IPS-15b (cell line): ENCODE results near the gene HARBI1.

Experiments used
- H3K27me3 ChIP-seq: one replicate; pipeline ENCODE4 v1.6.1; 2013; ENCODE audit warnings: low read length; ENCODE audit not compliant: control insufficient read depth, insufficient read depth
- H3K36me3 ChIP-seq: one replicate; pipeline ENCODE4 v1.6.1; 2013; ENCODE audit warnings: low read length; ENCODE audit not compliant: control insufficient read depth, insufficient read depth
- H3K4me1 ChIP-seq: one replicate; pipeline ENCODE4 v1.6.1; 2013; ENCODE audit warnings: mild to moderate bottlenecking, low read length; ENCODE audit not compliant: control insufficient read depth, insufficient read depth
- H3K4me3 ChIP-seq: one replicate; pipeline ENCODE4 v1.5.1; 2013; ENCODE audit warnings: low read depth, low read length
- H3K9ac ChIP-seq: one replicate; pipeline ENCODE4 v1.6.1; 2013; ENCODE audit warnings: low read depth, mild to moderate bottlenecking, low read length
- H3K9me3 ChIP-seq: one replicate; pipeline ENCODE4 v1.6.1; 2013; ENCODE audit warnings: mild to moderate bottlenecking, low read length; ENCODE audit not compliant: control insufficient read depth, insufficient read depth

Gene HARBI1

GRCh38 chr11:46604796-46605195 lies 12.2 kb downstream of the HARBI1 start:
- Histone ChIP-seq H3K9me3 (no peaks in the 10 kb centered on the region), H3K36me3 (no peaks in the 10 kb centered on the region), H3K9ac (no peak overlapping the region), H3K4me3 (no peak overlapping the region), H3K4me1 (no peaks in the 10 kb centered on the region), H3K27me3 (no peaks in the 10 kb centered on the region)

GRCh38 chr11:46603704-46604308 lies 13.2 kb downstream of the HARBI1 start:
- no peak overlapping the region for H3K4me3 ChIP-seq
- H3K9me3 ChIP-seq: no peaks in the 10 kb centered on the region
- no peaks in the 10 kb centered on the region for H3K4me1 ChIP-seq
- H3K36me3 ChIP-seq: no peaks in the 10 kb centered on the region
- H3K27me3 ChIP-seq: no peaks in the 10 kb centered on the region
- H3K9ac ChIP-seq: no peak overlapping the region

GRCh38 chr11:46601129-46601528 lies 15.9 kb downstream of the HARBI1 start:
- Histone ChIP-seq H3K36me3 (no peaks in the 10 kb centered on the region), H3K4me3 (no peak overlapping the region), H3K27me3 (no peaks in the 10 kb centered on the region), H3K9me3 (no peaks in the 10 kb centered on the region), H3K9ac (no peak overlapping the region), H3K4me1 (no peaks in the 10 kb centered on the region)

DNA sequence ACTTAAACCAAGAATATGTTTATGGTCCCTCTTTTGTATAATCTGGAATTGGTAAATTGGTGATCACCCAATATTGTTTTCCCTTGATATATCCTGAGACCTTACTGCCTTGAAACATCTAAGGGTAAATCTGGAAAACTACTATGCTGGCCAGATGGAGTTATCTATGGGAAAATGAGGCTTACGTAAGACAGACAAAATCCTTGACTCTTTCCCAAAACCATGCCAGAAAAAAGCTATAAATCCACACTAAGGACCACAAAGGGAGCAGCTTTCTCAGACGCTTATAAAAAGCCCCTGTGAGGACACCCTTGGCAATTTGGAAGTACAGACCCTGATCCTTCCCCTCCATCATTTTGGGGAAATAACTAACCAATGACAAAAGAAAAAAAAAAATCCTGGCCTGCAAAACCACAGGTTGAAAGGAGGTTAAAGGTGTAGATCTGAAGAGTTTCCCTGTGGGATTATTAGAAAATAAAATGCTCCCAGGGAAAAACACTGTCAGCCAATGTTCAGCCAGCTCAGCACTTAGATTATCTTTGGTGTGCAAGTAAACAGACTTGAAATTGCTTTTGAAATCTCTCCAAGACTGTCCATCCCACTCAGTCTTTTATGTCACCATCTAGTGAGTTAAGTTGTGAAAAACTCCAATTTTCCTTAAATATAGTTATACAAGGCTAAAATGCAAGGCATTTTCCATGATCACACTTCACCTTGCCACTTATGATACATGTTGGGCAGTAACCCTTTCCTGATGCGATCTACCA lies 16.6 kb downstream of the HARBI1 start:
- no peaks in the 10 kb centered on the region for H3K4me1 ChIP-seq
- H3K27me3 ChIP-seq: no peaks in the 10 kb centered on the region
- H3K9me3 ChIP-seq: no peaks in the 10 kb centered on the region
- no peak overlapping the region for H3K4me3 ChIP-seq
- no peak overlapping the region for H3K9ac ChIP-seq
- H3K36me3 ChIP-seq: no peaks in the 10 kb centered on the region

DNA sequence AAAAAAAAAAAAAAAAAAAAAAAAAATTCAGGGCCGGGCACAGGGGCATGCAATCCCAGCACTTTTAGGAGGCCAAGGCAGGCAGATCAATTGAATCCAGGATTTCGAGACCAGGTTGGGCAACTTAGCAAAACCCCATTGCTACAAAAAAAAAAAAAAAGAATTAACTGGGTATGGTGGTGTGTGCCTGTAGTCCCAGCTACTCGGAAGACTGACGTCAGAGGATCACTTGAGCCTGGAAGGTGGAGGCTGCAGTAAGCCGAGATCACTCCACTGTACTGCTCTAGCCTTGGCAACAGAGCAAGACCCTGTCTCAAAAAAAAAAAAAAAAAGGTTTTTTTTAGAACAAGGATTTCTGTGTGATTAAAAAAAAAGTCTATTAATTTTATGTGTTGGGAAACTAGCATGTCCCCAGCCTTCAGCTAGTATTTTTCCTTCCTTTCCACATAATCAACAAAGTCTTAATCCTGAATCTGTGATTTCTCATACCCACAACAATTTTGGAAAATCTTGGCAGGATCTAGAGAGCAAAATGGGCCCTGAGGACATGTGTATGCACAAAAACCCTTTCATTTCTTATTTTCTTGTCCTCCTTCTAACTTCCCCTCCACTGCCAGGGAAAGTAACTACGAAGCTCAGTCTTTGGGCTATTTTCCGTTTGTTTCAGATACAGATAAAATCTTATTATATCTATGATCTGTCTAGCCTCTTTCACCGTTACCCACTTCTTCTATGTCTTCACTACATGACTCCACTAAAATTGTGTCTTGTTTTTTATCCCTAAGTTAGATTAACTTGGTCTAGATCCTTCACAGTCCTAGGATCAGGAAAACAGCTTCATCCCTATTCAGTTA lies 17.5 kb downstream of the HARBI1 start:
- no peaks in the 10 kb centered on the region for H3K36me3 ChIP-seq
- no peaks in the 10 kb centered on the region for H3K9me3 ChIP-seq
- peaks cover 2% of the 10 kb centered on the region for H3K4me1 ChIP-seq
- H3K27me3 ChIP-seq: no peaks in the 10 kb centered on the region
- no peak overlapping the region for H3K9ac ChIP-seq
- H3K4me3 ChIP-seq: no peak overlapping the region

DNA sequence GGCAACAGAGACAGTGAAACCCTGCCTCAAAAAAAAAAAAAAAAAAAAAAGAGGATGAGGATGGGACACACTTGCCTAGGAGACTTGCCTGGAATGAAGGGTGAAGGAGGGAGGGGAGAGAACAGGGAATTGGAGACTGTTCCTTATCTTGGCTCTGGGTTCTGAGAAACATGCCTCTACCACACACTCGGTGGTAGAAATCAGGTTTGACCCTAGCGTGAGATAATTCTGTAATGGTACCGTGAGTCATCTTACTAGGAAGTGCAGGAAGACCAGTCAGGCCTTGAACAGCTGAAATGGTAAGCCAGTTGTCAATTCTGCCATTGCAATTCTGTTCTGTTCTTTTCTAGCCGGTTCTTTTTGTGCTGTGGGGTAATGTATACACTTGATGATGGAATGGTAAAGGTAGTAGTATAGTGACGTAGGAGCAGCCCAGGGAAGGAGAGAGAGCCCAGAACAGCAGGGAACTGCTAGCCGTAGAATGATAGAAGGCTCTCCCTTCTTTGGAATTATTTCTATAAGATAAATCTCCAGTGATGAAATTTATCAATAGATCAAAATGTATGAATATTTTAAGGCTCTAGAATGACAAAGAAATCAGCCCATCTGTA lies 19.3 kb downstream of the HARBI1 start:
- Histone ChIP-seq H3K4me3 (no peak overlapping the region), H3K27me3 (no peaks in the 10 kb centered on the region), H3K9me3 (no peaks in the 10 kb centered on the region), H3K36me3 (no peaks in the 10 kb centered on the region), H3K9ac (no peak overlapping the region), H3K4me1 (peaks cover 6% of the 10 kb centered on the region)

GRCh38 chr11:46597155-46597554 lies 19.9 kb downstream of the HARBI1 start:
- Histone ChIP-seq H3K9me3 (no peaks in the 10 kb centered on the region), H3K27me3 (no peaks in the 10 kb centered on the region), H3K36me3 (no peaks in the 10 kb centered on the region), H3K4me3 (no peak overlapping the region), H3K9ac (no peak overlapping the region), H3K4me1 (peaks cover 6% of the 10 kb centered on the region)

DNA sequence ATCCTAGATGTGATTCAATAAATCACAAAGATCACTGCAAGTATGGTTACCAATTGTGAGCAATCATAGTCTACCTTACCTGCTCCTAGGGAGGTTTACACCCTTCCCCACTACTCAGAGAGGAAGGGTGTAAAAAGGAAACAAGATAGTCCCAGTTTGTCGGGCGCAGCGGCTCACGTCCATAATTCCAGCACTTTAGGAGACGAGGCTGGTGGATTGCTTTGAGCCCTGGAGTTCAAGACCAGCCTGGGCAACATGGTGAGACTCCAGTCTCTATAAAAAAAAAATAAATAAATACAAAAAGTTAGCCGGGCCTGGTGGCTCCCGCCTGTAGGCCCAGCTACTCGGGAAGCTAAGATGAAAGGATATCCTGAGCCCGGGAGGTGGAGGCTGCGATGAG lies 22.2 kb downstream of the HARBI1 start:
- Histone ChIP-seq H3K9ac (peak overlapping the region; percentile 51), H3K9me3 (no peaks in the 10 kb centered on the region), H3K4me3 (no peak overlapping the region), H3K27me3 (no peaks in the 10 kb centered on the region), H3K36me3 (no peaks in the 10 kb centered on the region), H3K4me1 (peaks cover 6% of the 10 kb centered on the region)

DNA sequence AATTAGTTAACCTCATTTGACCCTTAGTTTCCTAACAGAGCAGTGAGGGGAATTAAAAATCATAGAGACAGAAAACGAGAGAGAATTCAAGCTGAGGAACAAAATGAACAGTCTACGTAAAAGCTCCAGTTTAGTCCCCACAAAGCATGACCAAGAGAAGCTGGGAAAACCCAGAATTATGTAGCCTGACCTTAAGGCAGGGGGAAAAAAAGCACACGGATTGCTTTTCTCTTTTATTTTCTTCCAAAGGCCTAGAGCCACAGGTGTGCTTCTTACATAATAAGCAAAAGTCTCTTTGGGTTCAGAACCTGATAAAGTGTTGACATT lies 22.7 kb downstream of the HARBI1 start:
- peak overlapping the region; percentile 92 for H3K4me3 ChIP-seq
- H3K36me3 ChIP-seq: no peaks in the 10 kb centered on the region
- H3K9ac ChIP-seq: peak overlapping the region; percentile 51
- H3K27me3 ChIP-seq: no peaks in the 10 kb centered on the region
- H3K4me1 ChIP-seq: peaks cover 6% of the 10 kb centered on the region
- H3K9me3 ChIP-seq: no peaks in the 10 kb centered on the region

DNA sequence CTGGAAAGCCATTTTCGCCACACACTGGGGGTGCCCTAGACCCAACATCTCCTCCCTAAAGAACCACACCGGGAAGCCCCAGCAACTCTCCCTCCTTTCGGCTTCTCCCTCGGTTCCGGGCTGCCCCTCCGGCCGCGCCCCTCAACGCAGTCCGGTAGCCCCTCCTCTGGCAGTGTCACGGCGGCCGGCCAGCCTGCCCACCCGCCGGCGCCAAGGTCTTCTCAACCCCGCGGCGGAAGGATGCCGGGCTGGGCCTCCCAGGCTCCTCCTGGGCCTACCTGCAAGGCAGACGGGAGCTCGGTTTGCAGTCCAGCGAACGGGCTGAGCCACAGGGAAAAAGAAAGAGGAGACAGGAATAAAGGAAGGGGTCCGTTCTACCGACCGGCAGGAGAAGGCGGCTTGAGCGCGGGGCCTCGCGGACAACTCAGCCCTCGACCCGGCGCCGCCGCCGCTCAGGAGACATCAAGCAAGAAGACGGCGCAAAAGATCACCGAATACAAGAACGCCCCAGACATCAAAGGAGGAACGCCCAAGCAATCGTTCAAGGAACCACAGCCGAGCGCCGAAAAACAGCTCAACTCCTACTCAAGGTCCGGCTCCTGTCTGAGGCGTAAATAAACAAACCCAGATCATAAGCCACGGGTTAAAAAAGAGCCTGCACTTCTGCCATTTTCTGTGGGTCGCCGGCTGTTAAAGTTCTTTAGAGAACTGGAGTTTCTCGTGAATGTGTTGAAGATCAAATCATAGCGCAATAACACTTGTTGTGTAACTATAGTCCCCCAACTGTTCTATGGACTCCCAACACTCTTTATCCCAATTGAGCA lies 23.3 kb downstream of the HARBI1 start, which contains the start of gene AMBRA1:
TSS of gene AMBRA1 (minus strand) at position 474 of the 824 bp plus-strand sequence. CDS start 45,643 bp downstream, outside the sequence.
- Histone ChIP-seq H3K27me3 (no peaks in the 10 kb centered on the region), H3K36me3 (no peaks in the 10 kb centered on the region), H3K9ac (peak within 1 kb of the TSS; percentile 82), H3K4me1 (peaks cover 6% of the 10 kb centered on the region), H3K4me3 (peak within 1 kb of the TSS; percentile 92), H3K9me3 (no peaks in the 10 kb centered on the region)
